HUES6 (cell line): ENCODE results near the gene TMC3.
"Not testable (repeated sequence)": the region's sequence is repeated elsewhere in the genome, so short reads cannot be mapped to it uniquely, and the experiment has no call there.

ENCODE experiments used
- H3K27ac ChIP-seq: 2 replicates; pipeline ENCODE4 v1.7.0; 2013; ENCODE audit warnings: low read depth, mild to moderate bottlenecking, low read length, inconsistent platforms
- H3K27me3 ChIP-seq: 2 replicates; pipeline ENCODE4 v1.6.1; 2013; ENCODE audit warnings: low read length; ENCODE audit not compliant: control insufficient read depth, insufficient read depth
- H3K36me3 ChIP-seq: 2 replicates; pipeline ENCODE4 v1.6.1; 2013; ENCODE audit warnings: low read length; ENCODE audit not compliant: control insufficient read depth, insufficient read depth
- H3K4me1 ChIP-seq: 2 replicates; pipeline ENCODE4 v1.6.1; 2013; ENCODE audit warnings: low read length; ENCODE audit not compliant: control insufficient read depth, insufficient read depth
- H3K4me3 ChIP-seq: 2 replicates; pipeline ENCODE4 v1.5.1; 2013; ENCODE audit warnings: low read depth, low read length
- H3K9ac ChIP-seq: one replicate; pipeline ENCODE4 v1.6.1; 2013; ENCODE audit warnings: mild to moderate bottlenecking, low read length
- H3K9me3 ChIP-seq: 2 replicates; pipeline ENCODE4 v1.6.1; 2013; ENCODE audit warnings: low read depth, low read length; ENCODE audit not compliant: control insufficient read depth, insufficient read depth

Gene TMC3

DNA sequence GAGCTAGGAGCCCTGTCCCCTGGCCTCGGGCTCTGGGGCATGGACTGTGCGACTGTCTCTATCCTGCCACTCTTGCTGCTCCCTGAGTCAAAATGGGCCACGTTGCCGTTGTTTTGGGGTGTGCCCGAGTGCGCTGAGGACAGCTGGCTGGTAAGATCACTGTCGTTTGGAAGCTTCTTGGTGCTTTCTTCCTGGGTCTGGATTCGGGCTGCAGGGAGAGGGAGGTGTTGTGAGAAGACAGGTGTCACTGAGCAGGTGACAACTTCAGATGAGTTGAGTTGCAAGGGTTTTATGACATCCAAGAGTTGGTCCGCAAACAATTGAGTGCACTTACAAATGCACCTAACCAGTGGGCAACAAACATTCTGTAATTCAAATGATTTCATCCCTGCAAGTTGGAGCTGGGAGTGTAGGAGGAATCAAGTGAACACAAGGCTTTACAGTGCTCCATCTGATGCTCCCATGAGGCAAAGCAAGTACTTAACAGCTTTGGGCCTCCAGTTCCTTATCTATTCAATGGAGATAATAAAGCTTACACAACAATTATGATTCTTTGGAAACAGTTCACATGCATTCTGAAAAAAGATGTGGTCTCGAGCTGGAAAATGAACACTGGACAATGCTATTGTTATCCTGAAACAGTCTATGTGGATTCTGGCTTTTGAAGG lies 39.1 kb downstream of the TMC3 start:
- Histone ChIP-seq H3K36me3 (no peaks in the 10 kb centered on the region), H3K27me3 (no peaks in the 10 kb centered on the region), H3K4me3 (no peak overlapping the region), H3K4me1 (no peaks in the 10 kb centered on the region), H3K9ac (no peak overlapping the region), H3K27ac (no peak overlapping the region), H3K9me3 (no peaks in the 10 kb centered on the region)

DNA sequence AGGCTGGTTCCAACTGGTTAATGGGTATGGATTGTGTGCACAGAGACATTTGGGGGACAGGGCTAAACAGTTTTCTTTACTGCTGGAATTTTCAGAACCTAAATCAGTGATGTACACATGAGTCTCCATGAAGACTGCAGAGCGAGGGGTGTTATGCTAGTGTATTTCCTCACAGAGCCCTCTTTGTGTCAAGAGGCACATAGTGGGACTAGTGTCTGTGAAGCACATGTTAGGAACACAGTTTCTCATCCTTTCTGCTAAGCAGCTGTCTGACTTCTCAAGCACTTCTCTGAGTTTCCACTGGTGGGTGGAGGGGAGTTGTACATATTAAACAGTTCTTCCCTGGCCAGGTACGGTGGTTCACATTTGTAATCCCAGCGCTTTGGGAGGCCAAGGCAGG lies 40.6 kb downstream of the TMC3 start:
- Histone ChIP-seq H3K27me3 (no peaks in the 10 kb centered on the region), H3K4me3 (no peak overlapping the region), H3K9me3 (no peaks in the 10 kb centered on the region), H3K9ac (no peak overlapping the region), H3K36me3 (no peaks in the 10 kb centered on the region), H3K4me1 (no peaks in the 10 kb centered on the region), H3K27ac (no peak overlapping the region)

DNA sequence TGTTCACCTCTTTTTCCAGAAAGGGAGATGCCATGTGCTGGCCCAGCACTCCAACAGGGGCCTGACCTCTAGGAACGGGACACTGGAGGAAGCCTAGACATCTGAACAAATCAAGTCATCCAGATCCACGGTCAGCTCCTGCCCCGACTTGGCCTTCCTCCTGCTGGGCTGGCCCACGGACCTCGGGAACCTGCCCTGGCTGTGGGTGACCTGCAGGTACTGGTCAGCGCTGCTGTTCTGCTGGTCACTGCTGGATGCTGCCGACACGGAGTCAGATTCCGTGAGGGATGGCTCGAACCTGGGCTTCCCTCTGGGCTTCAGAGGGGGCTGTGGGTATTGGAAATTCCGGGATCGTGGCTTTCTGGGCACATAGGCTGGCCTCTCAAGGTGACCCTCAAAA lies 41.7 kb downstream of the TMC3 start:
- no peak overlapping the region for H3K27ac ChIP-seq
- no peaks in the 10 kb centered on the region for H3K4me1 ChIP-seq
- no peaks in the 10 kb centered on the region for H3K36me3 ChIP-seq
- no peaks in the 10 kb centered on the region for H3K27me3 ChIP-seq
- H3K4me3 ChIP-seq, result no peak overlapping the region
- H3K9ac ChIP-seq, result no peak overlapping the region
- no peaks in the 10 kb centered on the region for H3K9me3 ChIP-seq

DNA sequence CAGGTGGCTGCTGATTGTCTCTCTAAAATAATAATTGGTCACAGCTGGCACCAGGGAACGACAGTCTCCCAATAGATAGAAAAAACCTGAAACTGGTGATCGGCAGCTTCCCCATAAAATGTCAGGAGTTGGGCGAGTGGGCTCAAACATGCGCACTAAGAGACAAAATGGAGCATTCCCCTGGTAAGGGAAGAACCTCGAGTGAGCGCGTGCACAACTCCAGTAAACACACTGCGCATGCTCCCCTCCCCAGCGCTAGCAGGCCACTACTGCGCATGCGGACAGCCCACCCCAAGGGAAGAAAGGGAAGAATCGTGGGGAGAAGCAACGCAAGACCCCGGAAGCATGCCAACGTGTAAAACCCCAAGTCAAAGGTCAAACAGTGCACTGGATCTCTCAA lies 42.4 kb downstream of the TMC3 start:
- no peaks in the 10 kb centered on the region for H3K36me3 ChIP-seq
- H3K9ac ChIP-seq, result no peak overlapping the region
- no peaks in the 10 kb centered on the region for H3K9me3 ChIP-seq
- H3K4me1 ChIP-seq, result no peaks in the 10 kb centered on the region
- H3K27ac ChIP-seq, result no peak overlapping the region
- no peak overlapping the region for H3K4me3 ChIP-seq
- H3K27me3 ChIP-seq, result no peaks in the 10 kb centered on the region

DNA sequence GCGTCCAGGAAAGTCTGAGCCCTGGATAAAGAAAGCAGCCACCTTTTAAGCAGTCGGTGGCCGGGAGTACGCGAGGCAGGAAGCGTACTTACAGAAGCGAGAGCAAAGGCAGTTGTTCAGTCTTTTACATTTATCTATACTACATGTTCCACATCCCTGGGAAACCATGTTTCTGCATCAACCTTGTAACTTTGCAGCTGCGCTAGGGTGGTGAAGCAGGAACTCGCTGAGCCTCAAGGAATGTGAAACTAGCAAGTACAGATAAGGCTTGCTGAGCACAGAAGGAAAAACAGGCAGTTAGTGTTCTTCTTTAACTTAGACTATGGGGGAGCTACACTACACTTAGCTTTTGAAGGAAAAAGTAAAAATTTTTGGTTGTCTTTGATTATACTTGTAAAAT lies 42.9 kb downstream of the TMC3 start:
- H3K36me3 ChIP-seq, H3K27ac ChIP-seq, H3K4me1 ChIP-seq, H3K9me3 ChIP-seq, H3K27me3 ChIP-seq, H3K4me3 ChIP-seq, H3K9ac ChIP-seq: not testable (repeated sequence)

DNA sequence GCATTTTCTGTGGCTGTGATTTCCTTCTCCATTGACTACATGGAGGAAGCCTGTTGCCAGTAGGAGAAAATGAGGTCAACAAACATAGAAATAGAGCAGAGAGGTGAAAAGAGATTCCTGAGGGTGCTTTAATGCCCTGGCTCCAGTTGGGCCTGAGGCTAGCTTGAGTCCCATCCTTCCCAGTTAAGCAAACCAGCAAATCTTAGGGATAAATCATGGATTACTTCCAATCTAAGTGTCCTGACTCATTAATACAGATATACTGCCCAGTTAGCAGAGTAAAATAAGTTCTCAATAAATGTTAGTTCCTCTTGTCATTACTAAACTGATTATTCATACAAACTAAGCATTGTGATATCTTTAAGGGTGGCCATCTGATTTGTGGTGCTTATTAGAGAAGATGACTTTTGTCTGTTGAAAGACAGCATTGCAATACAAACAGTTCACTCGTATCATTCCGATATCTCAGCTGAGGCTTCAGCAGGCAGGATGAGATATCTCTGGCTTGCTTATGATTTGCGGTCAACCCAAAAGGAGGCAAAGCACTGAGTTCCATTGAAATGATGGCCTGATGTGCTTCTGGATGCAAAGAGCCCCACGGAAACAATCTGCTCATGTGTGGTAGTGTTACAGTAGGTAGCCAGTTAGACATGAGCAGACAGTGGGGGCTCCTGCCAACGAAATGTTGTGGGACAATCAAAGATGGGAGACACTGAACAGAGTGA lies 43.5 kb downstream of the TMC3 start:
- H3K9me3 ChIP-seq, result no peaks in the 10 kb centered on the region
- no peaks in the 10 kb centered on the region for H3K36me3 ChIP-seq
- H3K9ac ChIP-seq, result no peak overlapping the region
- H3K4me3 ChIP-seq, result no peak overlapping the region
- no peak overlapping the region for H3K27ac ChIP-seq
- H3K27me3 ChIP-seq, result no peaks in the 10 kb centered on the region
- H3K4me1 ChIP-seq, result no peaks in the 10 kb centered on the region

DNA sequence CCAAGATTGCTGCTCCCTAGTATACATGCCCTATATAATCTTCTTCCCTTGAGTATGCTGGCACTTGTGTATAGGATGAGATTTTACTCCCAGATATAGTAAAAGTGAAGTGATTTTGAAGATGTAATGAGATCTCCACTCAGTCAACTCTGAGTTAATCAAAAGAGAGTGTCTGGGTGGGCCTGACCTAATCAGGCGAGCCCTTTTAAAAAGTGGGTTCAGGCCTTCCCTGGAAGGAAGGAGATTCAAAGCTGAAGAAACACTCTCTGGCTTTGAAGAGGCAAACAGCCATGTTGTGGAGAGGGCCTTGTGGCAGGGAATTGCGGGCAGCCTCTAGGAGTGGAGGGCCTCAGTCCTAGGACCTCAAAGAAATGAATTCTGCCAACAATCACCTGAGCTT lies 44.6 kb downstream of the TMC3 start:
- Histone ChIP-seq H3K36me3 (no peaks in the 10 kb centered on the region), H3K27ac (no peak overlapping the region), H3K9ac (no peak overlapping the region), H3K4me1 (no peaks in the 10 kb centered on the region), H3K9me3 (no peaks in the 10 kb centered on the region), H3K4me3 (no peak overlapping the region), H3K27me3 (peaks cover 6% of the 10 kb centered on the region; the same call in 1 of the 2 replicates)

DNA sequence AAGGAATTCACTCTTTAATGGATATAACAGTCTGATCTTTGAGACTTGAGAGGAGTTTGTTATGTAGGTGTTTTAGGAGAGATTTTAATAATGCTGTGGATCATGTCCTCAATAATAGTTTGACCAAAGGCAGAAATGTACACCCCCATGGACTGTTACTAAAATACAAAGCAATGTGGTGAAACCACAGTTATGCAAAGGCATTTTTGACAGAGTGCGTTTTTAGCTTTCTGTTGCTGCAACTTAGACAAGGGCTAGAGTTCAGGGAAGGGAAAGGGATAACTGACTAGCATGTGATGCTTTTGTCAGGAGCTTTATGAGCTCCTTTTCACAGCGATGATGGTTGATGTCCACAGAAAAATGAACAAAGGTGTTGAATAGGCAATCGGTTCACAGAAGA lies 46.5 kb downstream of the TMC3 start:
- peaks cover 10% of the 10 kb centered on the region; the same call in 1 of the 2 replicates for H3K27me3 ChIP-seq
- no peak overlapping the region for H3K27ac ChIP-seq
- H3K4me3 ChIP-seq, result no peak overlapping the region
- no peak overlapping the region for H3K9ac ChIP-seq
- no peaks in the 10 kb centered on the region for H3K36me3 ChIP-seq
- H3K9me3 ChIP-seq, result no peaks in the 10 kb centered on the region
- H3K4me1 ChIP-seq, result no peaks in the 10 kb centered on the region; the same call in 1 of the 2 replicates

DNA sequence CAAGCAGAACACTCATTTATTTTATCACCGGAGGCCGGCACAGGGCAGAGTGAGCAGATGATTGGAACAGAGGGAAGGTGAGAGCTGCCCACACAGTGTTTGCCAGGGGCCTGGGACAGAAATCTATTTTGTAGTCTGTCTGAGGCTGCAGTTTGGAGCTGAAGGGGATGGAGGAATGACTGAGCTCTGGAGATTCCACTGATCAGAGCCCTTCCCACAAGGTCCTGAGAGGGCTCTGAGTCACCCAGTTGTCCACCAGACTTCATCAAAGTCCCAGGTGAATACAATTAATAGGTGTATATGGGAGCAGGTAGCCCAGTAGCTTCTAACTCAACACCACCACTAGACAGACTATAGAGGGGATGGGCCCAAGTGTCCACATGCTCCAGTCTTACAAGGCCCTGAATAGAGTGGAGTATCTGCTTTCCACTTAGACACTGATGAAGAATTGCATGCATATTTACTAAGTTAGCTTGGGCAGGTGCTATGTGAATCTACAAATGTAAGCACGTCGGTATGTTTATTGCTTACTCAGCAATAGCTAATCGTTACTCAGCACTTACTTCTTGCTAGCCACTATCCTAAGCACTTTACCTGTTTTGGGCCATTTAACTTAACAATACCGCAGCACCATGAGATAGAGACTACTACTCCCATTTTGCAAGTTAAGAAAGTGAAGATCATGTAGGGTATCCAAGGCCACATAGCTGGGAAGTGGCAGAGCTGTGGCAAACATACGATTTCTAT lies 47.4 kb downstream of the TMC3 start:
- H3K4me3 ChIP-seq, result no peak overlapping the region
- 0 out of 2 replicates have a peak, but pooled peaks cover 2% of the 10 kb centered on the region for H3K36me3 ChIP-seq
- no peaks in the 10 kb centered on the region for H3K9me3 ChIP-seq
- no peak overlapping the region for H3K27ac ChIP-seq
- H3K27me3 ChIP-seq, result peaks cover 10% of the 10 kb centered on the region; the same call in 1 of the 2 replicates
- H3K9ac ChIP-seq, result no peak overlapping the region
- no peaks in the 10 kb centered on the region; the same call in 1 of the 2 replicates for H3K4me1 ChIP-seq

DNA sequence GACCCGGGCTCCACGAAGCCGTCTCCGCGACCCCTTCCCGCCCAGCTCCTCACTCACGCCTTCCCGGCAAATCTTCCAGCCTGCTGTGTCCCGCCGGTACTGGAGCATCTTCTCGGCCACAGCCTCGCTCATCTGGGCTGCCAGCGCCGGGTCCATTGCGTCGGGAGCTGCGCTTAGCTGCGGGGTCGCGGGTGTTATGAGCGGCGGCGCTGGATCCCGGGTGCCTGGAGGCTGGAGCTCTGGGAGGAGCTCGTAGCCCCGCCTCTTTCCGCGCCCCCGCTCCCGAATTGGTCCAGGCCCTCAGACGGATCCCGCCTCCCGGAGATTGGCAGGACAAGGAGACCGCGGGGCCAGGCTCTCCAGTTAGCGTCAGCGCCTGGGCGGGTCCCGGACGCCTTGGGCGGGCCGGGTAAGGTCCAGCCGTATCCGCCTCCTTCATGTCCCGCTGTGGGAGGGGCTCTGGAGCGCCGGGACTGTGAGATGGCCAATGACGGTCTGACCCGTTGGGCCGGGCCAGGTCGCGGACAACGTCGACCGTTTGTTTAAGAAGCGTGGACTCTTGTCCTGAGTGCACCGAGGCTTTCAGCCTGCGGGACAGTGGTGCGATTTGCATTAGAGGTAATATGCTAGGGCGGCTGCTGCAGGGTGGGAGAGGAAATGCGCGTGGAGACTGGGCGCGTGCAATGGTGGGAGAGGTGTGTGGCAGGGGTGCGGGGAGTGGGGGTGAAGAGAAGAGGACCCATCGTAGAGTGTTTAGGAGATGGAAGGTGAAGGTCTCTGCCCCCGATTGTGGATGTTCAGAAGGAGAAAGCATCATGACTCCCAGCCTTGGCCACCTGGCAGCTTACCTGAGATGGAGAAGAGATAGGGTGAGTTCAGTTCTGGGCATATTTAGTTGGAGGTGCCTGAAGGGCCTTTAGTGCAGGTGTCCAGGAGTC lies 49.8 kb downstream of the TMC3 start, which contains the start of gene STARD5:
Gene STARD5, minus strand, starts transcription at position 198 of the 938 bp plus-strand sequence. Its CDS starts 42 bp downstream, at position 156.
- Histone ChIP-seq H3K9me3 (no peaks in the 10 kb centered on the region), H3K27me3 (peaks cover 10% of the 10 kb centered on the region; the same call in 1 of the 2 replicates), H3K9ac (peak within 1 kb of the TSS; percentile 71), H3K27ac (no peak within 1 kb of the TSS), H3K4me1 (no peaks in the 10 kb centered on the region; the same call in 1 of the 2 replicates), H3K4me3 (peak within 1 kb of the TSS; percentile 76), H3K36me3 (peaks cover 7% of the 10 kb centered on the region)
